Mucosa of descending colon (tissue), 3 donors: Measurements from ENCODE around the gene TDP1. TPM values are rescaled to one million over a fixed set of nuclear protein-coding genes. Genes with fewer than 3 reads are reported as not detected.

Experiments used
- ATAC-seq: fragments of 200-7000 bp; cut with Tn5 transposase; one replicate; pipeline ENCODE4 v1.9.1; 2020; ENCODE audit warnings: mild to moderate bottlenecking, moderate library complexity
- DNase-seq, 3 donors: peaks; one replicate each; pipeline ENCODE4 v3.0.0-alpha.2; 2020
- H3K36me3 ChIP-seq: fragments of 200-600 bp; one replicate; pipeline ENCODE4 v1.8.0; 2021; ENCODE audit warnings: low read depth, mild to moderate bottlenecking
- H3K4me1 ChIP-seq: fragments of 200-600 bp; one replicate; pipeline ENCODE4 v1.8.0; 2021; ENCODE audit warnings: low read depth, mild to moderate bottlenecking
- H3K4me3 ChIP-seq: fragments of 200-600 bp; one replicate; pipeline ENCODE4 v1.8.0; 2021; ENCODE audit warnings: mild to moderate bottlenecking
- H3K9me3 ChIP-seq: fragments of 200-600 bp; one replicate; pipeline ENCODE4 v1.8.0; 2021; ENCODE audit warnings: mild to moderate bottlenecking
- CTCF ChIP-seq: fragments of 200-600 bp; IDR thresholded peaks from one replicate; pipeline ENCODE4 v1.8.0; 2022; ENCODE audit warnings: antibody characterized with exemption, mild to moderate bottlenecking
- intact Hi-C, 2 donors: fragments of 100-400 bp; cut with DNase I in 1 of 2; cut with micrococcal nuclease in 1 of 2; formaldehyde crosslinking; loops; one replicate each; pipeline versions ENCODE4 v1.11.0 to v1.11.1; 2022; cut with DNase I, micrococcal nuclease
- total RNA-seq, 3 donors: library from RNA; stranded (reverse); fragmentation: NEBNext Ultra II Directional in 2 of 3; extraction: Animal tissue kit (Norgen Biotek cat#: 25700) in 2 of 3; gene quantifications; one replicate each; pipeline versions ENCODE4 v1.2.1 to v1.2.4, GENCODE V29; 2021 to 2023
- donor health status: DM: no; HTN: no; CAD: no; lungs with moderate emphysema.
- donor health status: DM: no; HTN: no; CAD: no.
- donor health status: DM: no; HTN: yes; CAD: no.

The TDP1 gene
- total RNA-seq, 3 donors from 2014 or later, result 12.6 to 19.0 (median 14.2) TPM

GRCh38 chr14:89963288-89963978 is 7.7 kb downstream of the TDP1 start:
- Histone ChIP-seq H3K36me3 (no peaks in the 10 kb centered on the region), H3K4me1 (no peaks in the 10 kb centered on the region), H3K9me3 (no peaks in the 10 kb centered on the region), H3K4me3 (no peak overlapping the region)
- ATAC-seq (no peak), DNase-seq (no peak)
- intact Hi-C loops, result no loop called here
- no peak for TF ChIP-seq CTCF

GRCh38 chr14:89965839-89966238 is 10.1 kb downstream of the TDP1 start:
- Histone ChIP-seq H3K9me3 (no peaks in the 10 kb centered on the region), H3K4me3 (no peak overlapping the region), H3K4me1 (no peaks in the 10 kb centered on the region), H3K36me3 (no peaks in the 10 kb centered on the region)
- intact Hi-C loops, result no loop called here
- DNase-seq (no peak), ATAC-seq (no peak)
- TF ChIP-seq CTCF, result no peak

GRCh38 chr14:89973234-89973823 is 17.6 kb downstream of the TDP1 start:
- Histone ChIP-seq H3K4me1 (no peaks in the 10 kb centered on the region), H3K9me3 (no peaks in the 10 kb centered on the region), H3K36me3 (no peaks in the 10 kb centered on the region), H3K4me3 (no peak overlapping the region)
- intact Hi-C loops, result loop anchor here in 1 of 2 donors (10.0 kb wide), 1 partner anchor 261 kb away; no protein-coding TSS in a partner anchor
- ATAC-seq, result peak; percentile 86
- peak; percentile 57 for TF ChIP-seq CTCF
- DNase-seq, result peak in 2 of 3 donors; percentile 55 to 75

- Histone ChIP-seq H3K4me3 (no peak overlapping the region), H3K4me1 (no peaks in the 10 kb centered on the region), H3K36me3 (no peaks in the 10 kb centered on the region), H3K9me3 (no peaks in the 10 kb centered on the region)
- TF ChIP-seq CTCF, result no peak
- DNase-seq, result no peak
- intact Hi-C loops, result loop anchor here in 1 of 2 donors (10.0 kb wide), 1 partner anchor 257 kb away; no protein-coding TSS in a partner anchor
- no peak for ATAC-seq
These were observed 21.9 kb downstream of the TDP1 start for GRCh38 chr14:89977668-89978067.

GRCh38 chr14:89978656-89979055 is 22.9 kb downstream of the TDP1 start:
- intact Hi-C loops, result loop anchor here in 1 of 2 donors (10.0 kb wide), 1 partner anchor 256 kb away; no protein-coding TSS in a partner anchor
- Histone ChIP-seq H3K9me3 (no peaks in the 10 kb centered on the region), H3K4me1 (no peaks in the 10 kb centered on the region), H3K36me3 (no peaks in the 10 kb centered on the region), H3K4me3 (no peak overlapping the region)
- no peak for TF ChIP-seq CTCF
- ATAC-seq, result no peak
- DNase-seq, result no peak
